ENCODE measurements around the gene ARHGAP19.

DNA sequence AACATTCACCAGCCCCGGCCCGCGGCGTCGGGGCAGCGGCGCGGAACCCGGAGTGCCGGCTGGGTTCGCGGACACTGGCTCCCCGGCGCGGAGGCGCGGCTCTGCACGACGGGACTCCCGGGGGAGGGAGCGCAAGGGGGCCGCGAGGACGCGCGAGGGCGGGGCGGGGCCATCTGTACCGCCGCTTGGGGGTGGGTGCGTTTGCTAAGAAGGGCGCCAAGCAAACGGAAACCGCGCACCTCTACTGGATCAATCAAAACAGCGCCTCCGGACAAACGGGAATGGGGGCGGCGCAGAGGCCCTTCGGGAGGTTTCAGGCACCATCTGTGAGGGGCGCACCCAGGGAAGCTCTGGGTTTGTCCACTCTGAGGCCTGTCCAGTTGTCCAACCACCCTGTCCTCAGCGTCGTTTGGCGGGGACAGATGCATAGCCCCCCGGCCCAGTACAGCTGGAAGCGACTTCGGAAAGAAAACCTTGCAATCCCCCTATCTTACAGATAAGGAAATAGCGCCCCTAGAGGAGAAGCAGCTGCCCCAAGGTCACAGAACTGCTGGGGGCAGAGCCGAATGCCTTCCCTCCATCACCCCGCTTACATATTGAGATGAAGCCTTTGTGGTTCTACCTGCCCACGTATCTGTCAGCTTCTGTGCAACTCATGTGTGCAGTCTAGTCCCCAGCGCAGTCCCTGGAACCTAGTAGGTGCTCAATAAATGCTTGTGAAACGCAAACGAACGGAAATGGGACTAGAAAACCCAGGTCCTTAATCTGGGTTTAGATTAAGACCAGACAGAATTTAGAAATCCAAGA lies 96.0 kb downstream of the ARHGAP19 start:
- TF ChIP-seq, protein P1, sequence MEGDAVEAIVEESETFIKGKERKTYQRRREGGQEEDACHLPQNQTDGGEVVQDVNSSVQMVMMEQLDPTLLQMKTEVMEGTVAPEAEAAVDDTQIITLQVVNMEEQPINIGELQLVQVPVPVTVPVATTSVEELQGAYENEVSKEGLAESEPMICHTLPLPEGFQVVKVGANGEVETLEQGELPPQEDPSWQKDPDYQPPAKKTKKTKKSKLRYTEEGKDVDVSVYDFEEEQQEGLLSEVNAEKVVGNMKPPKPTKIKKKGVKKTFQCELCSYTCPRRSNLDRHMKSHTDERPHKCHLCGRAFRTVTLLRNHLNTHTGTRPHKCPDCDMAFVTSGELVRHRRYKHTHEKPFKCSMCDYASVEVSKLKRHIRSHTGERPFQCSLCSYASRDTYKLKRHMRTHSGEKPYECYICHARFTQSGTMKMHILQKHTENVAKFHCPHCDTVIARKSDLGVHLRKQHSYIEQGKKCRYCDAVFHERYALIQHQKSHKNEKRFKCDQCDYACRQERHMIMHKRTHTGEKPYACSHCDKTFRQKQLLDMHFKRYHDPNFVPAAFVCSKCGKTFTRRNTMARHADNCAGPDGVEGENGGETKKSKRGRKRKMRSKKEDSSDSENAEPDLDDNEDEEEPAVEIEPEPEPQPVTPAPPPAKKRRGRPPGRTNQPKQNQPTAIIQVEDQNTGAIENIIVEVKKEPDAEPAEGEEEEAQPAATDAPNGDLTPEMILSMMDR (IDR thresholded peaks at IDR 0.05), result peak in 2 of 3 donors; percentile 28 to 42
- TF ChIP-seq POLR2A (IDR thresholded peaks at IDR 0.05), result no peak
